H1 (cell line): ENCODE results near the gene NEMF. TPM values are rescaled to one million over a fixed set of nuclear protein-coding genes. Genes with fewer than 3 reads are reported as not detected.
A peak's percentile ranks its signal among the peaks of the same experiment; 100 is the strongest.

Experiments used
- CTCF ChIA-PET: fragments of 300-600 bp; sonication (Branson Sonifier 250); formaldehyde crosslinking; loops from one replicate; lab custom pipeline; 2021; ENCODE audit not compliant: partially characterized antibody; lab: Charles Lee
- POLR2A ChIA-PET: fragments of 300-600 bp; sonication (Branson Sonifier 250); formaldehyde crosslinking; loops from one replicate; lab custom pipeline; 2021; ENCODE audit warnings: inconsistent platforms; ENCODE audit not compliant: partially characterized antibody; lab: Charles Lee
- DNase-seq, 2 experiments: peaks; one replicate each; pipeline versions ENCODE4 v3.0.0 to v3.0.0-alpha.2; 2010 to 2022; ENCODE audit warnings: low spot score in 2 of 2, low read depth in 1 of 2, mixed read lengths in 1 of 2
- FAIRE-seq: peaks from 2 replicates; lab custom pipeline; 2011; peaks lifted over from hg19 to GRCh38; lab: Jason Lieb, UNC
- H2AFZ ChIP-seq: 2 replicates; pipeline ENCODE4 v1.8.1; 2012; ENCODE audit warnings: low read length, inconsistent platforms
- H2AK5ac ChIP-seq: 2 replicates; pipeline ENCODE4 v1.6.1; 2013; ENCODE audit warnings: low read depth, low read length
- H2BK120ac ChIP-seq: replicated peaks from 2 replicates; pipeline ENCODE3; 2013; ENCODE audit warnings: low read depth, low read length, inconsistent platforms
- H2BK12ac ChIP-seq: 2 replicates; pipeline ENCODE4 v1.6.1; 2013; ENCODE audit warnings: low read depth, low read length
- H2BK15ac ChIP-seq: 2 replicates; pipeline ENCODE4 v1.6.1; 2013; ENCODE audit warnings: low read length
- H2BK20ac ChIP-seq: 2 replicates; pipeline ENCODE4 v1.6.1; 2013; ENCODE audit warnings: low read length
- H2BK5ac ChIP-seq: 2 replicates; pipeline ENCODE4 v1.6.1; 2013; ENCODE audit warnings: low read depth, low read length
- H3K14ac ChIP-seq: 2 replicates; pipeline ENCODE4 v1.6.1; 2013; ENCODE audit warnings: inconsistent platforms; ENCODE audit not compliant: insufficient read length
- H3K18ac ChIP-seq: 2 replicates; pipeline ENCODE4 v1.6.1; 2013; ENCODE audit warnings: low read length; ENCODE audit errors: extremely low read depth
- H3K23ac ChIP-seq: 2 replicates; pipeline ENCODE4 v1.6.1; 2013; ENCODE audit warnings: inconsistent platforms; ENCODE audit not compliant: insufficient read length
- H3K23me2 ChIP-seq: 2 replicates; pipeline ENCODE4 v1.6.1; 2013; ENCODE audit warnings: low read depth, low read length
- H3K27ac ChIP-seq: 2 replicates; pipeline ENCODE4 v1.6.1; 2011; ENCODE audit warnings: low read depth, low read length, inconsistent platforms
- H3K27me3 ChIP-seq, 4 experiments: replicated peaks in 1 of 4; 1 replicate in 1 of 4; 2 replicates in 3 of 4; pipeline versions ENCODE4 v1.6.1 to v1.8.1; 2011 to 2013; ENCODE audit warnings: low read length in 3 of 4, mild to moderate bottlenecking in 3 of 4, inconsistent platforms in 2 of 4, mixed read lengths in 2 of 4, moderate library complexity in 1 of 4; ENCODE audit not compliant: control insufficient read depth in 3 of 4, insufficient read depth in 3 of 4; ENCODE audit errors: extremely low read depth in 1 of 4
- H3K36me3 ChIP-seq, 4 experiments: 2 replicates each; pipeline versions ENCODE4 v1.6.1 to v1.8.1; 2011 to 2013; ENCODE audit warnings: mild to moderate bottlenecking in 4 of 4, low read length in 3 of 4, moderate library complexity in 2 of 4, control low read depth in 1 of 4, inconsistent platforms in 1 of 4; ENCODE audit not compliant: insufficient read depth in 4 of 4, control insufficient read depth in 2 of 4
- H3K4ac ChIP-seq: replicated peaks from 2 replicates; pipeline ENCODE3; 2013; ENCODE audit warnings: low read length, low read depth, mixed read lengths, inconsistent platforms; ENCODE audit not compliant: insufficient read length
- H3K4me1 ChIP-seq, 4 experiments: replicated peaks in 1 of 4; 1 replicate in 1 of 4; 2 replicates in 3 of 4; pipeline versions ENCODE4 v1.6.1 to v1.8.1; 2011 to 2013; ENCODE audit warnings: low read length in 3 of 4, inconsistent platforms in 2 of 4, mixed read lengths in 1 of 4; ENCODE audit not compliant: insufficient read depth in 4 of 4, control insufficient read depth in 3 of 4
- H3K4me2 ChIP-seq, 2 experiments: 2 replicates each; pipeline versions ENCODE4 v1.6.1 to v1.8.1; 2011 to 2013; ENCODE audit warnings: low read depth in 2 of 2, low read length in 2 of 2, control low read depth in 1 of 2, inconsistent platforms in 1 of 2, mild to moderate bottlenecking in 1 of 2; ENCODE audit not compliant: insufficient read depth in 1 of 2
- H3K4me3 ChIP-seq, 4 experiments: fragments of 200-600, 300-600 bp in 1 of 4; sonication (generic), shearing (Covaris generic), sonication (Bioruptor Twin) in 1 of 4; 2 replicates each; pipeline versions ENCODE4 v1.5.1 to v1.8.1; 2011 to 2016; ENCODE audit warnings: low read length in 4 of 4, low read depth in 3 of 4, control low read depth in 2 of 4, inconsistent platforms in 2 of 4, mild to moderate bottlenecking in 2 of 4, mixed read lengths in 1 of 4, moderate library complexity in 1 of 4; ENCODE audit not compliant: insufficient read depth in 2 of 4; ENCODE audit errors: extremely low read depth in 1 of 4
- H3K56ac ChIP-seq: replicated peaks from 2 replicates; pipeline ENCODE3; 2013; ENCODE audit warnings: low read depth, mild to moderate bottlenecking, mixed read lengths, low read length, inconsistent platforms; ENCODE audit not compliant: insufficient read length
- H3K79me1 ChIP-seq: 2 replicates; pipeline ENCODE4 v1.6.1; 2013; ENCODE audit warnings: low read depth, low read length, control low read depth
- H3K79me2 ChIP-seq, 2 experiments: 2 replicates each; pipeline versions ENCODE4 v1.6.1 to v1.8.1; 2012 to 2013; ENCODE audit warnings: low read length in 2 of 2, mild to moderate bottlenecking in 2 of 2, inconsistent platforms in 1 of 2; ENCODE audit not compliant: insufficient read depth in 2 of 2, control insufficient read depth in 1 of 2
- H3K9ac ChIP-seq, 4 experiments: replicated peaks in 1 of 4; 1 replicate in 1 of 4; 2 replicates in 3 of 4; pipeline versions ENCODE4 v1.6.1 to v1.8.1; 2011 to 2013; ENCODE audit warnings: low read depth in 3 of 4, low read length in 3 of 4, control low read depth in 2 of 4, mild to moderate bottlenecking in 2 of 4, moderate library complexity in 2 of 4, inconsistent platforms in 1 of 4; ENCODE audit errors: extremely low read depth in 1 of 4
- H3K9me3 ChIP-seq, 2 experiments: 2 replicates each; pipeline versions ENCODE4 v1.6.1 to v1.8.1; 2012 to 2013; ENCODE audit warnings: mild to moderate bottlenecking in 2 of 2, moderate library complexity in 2 of 2, control low read depth in 1 of 2, inconsistent platforms in 1 of 2, low read depth in 1 of 2, low read length in 1 of 2, mixed read lengths in 1 of 2; ENCODE audit not compliant: insufficient read depth in 2 of 2
- H4K20me1 ChIP-seq, 2 experiments: replicated peaks in 1 of 2; 2 replicates each; pipeline versions ENCODE3 to v1.8.1; 2011 to 2013; ENCODE audit warnings: inconsistent platforms in 2 of 2, low read length in 2 of 2, mild to moderate bottlenecking in 1 of 2; ENCODE audit not compliant: insufficient read depth in 2 of 2, control insufficient read depth in 1 of 2
- H4K5ac ChIP-seq: 2 replicates; pipeline ENCODE4 v1.6.1; 2013; ENCODE audit warnings: low read length, low read depth, mixed read lengths, inconsistent platforms; ENCODE audit not compliant: insufficient read length
- H4K8ac ChIP-seq: 2 replicates; pipeline ENCODE4 v1.8.0; 2013; ENCODE audit warnings: mild to moderate bottlenecking, moderate library complexity, low read length, inconsistent platforms; ENCODE audit not compliant: insufficient read depth; ENCODE audit errors: extremely low read depth
- H4K91ac ChIP-seq: replicated peaks from 2 replicates; pipeline ENCODE3; 2013; ENCODE audit warnings: low read length, mixed read lengths, inconsistent platforms; ENCODE audit not compliant: insufficient read length
- EGR1 ChIP-seq: IDR thresholded peaks from 2 replicates; pipeline ENCODE4 v1.6.1; 2011; ENCODE audit warnings: low read depth, low read length, borderline replicate concordance
- KDM4A ChIP-seq: IDR thresholded peaks from one replicate; pipeline ENCODE4 v1.7.1; 2012; ENCODE audit warnings: low read depth, mild to moderate bottlenecking, moderate library complexity, low read length, inconsistent platforms; ENCODE audit not compliant: severe bottlenecking
- RBBP5 ChIP-seq: IDR thresholded peaks from 2 replicates; pipeline ENCODE4 v1.7.1; 2012; ENCODE audit warnings: low read depth, mild to moderate bottlenecking, inconsistent platforms, low read length, moderate library complexity, borderline replicate concordance
- RXRA ChIP-seq: IDR thresholded peaks from 2 replicates; pipeline ENCODE4 v1.6.1; 2011; ENCODE audit warnings: low read depth, mild to moderate bottlenecking, low read length, moderate library complexity; ENCODE audit not compliant: insufficient read depth
- SP1 ChIP-seq: IDR thresholded peaks from 2 replicates; pipeline ENCODE4 v1.6.1; 2011; ENCODE audit warnings: low read depth, low read length
- YY1 ChIP-seq: IDR thresholded peaks from 2 replicates; pipeline ENCODE4 v1.6.1; 2011; ENCODE audit warnings: low read depth, mild to moderate bottlenecking, low read length
- WGBS, 2 experiments: shearing (Covaris generic) in 1 of 2; methylation state at CpG; one replicate each; pipeline versions ENCODE4 v1.1.6 to v1.1.7; 2013 to 2015; ENCODE audit warnings: low lambda C conversion rate in 2 of 2, mixed read lengths in 2 of 2, inconsistent platforms in 1 of 2, low coverage in 1 of 2, missing lambda C conversion rate in 1 of 2; ENCODE audit not compliant: insufficient replicate concordance in 2 of 2, insufficient coverage in 1 of 2, insufficient read length in 1 of 2; ENCODE audit errors: extremely low coverage in 1 of 2, missing lambda C conversion rate in 1 of 2; 5-methylcytosine and 5-hydroxymethylcytosine counted together
- polyA plus RNA-seq, 7 experiments: library from polyadenylated mRNA; depleted of rRNA in 3 of 7; stranded (reverse) in 5 of 7; unstranded in 2 of 7; fragments of >200 nt in 5 of 7; fragments of 200-250 nt in 2 of 7; gene quantifications; 1 replicate in 5 of 7; 2 replicates in 1 of 7; 4 replicates in 1 of 7; pipeline versions ENCODE4 v1.2.1 to v1.2.3, GENCODE V29; 2011 to 2013; ENCODE audit warnings: missing spikeins in 2 of 7, mixed read lengths in 2 of 7
- total RNA-seq: library from RNA; stranded (reverse); fragmentation: NEBNext Ultra II Directional; extraction: Animal tissue kit (Norgen Biotek cat#: 25700); gene quantifications from 2 replicates; pipeline ENCODE4 v1.2.1, GENCODE V29; 2021

The NEMF gene
- total and polyA plus RNA-seq, 2 of the 8 experiments (the other 6 are each of a cell fraction or from before 2014, with no cell fraction given): 8.3 to 45.5 TPM

- no peak overlapping the region for H3K14ac ChIP-seq
- H3K4me3 ChIP-seq: peak overlapping the region; percentile 82 to 93 (median 84)
- H3K23me2 ChIP-seq: peaks cover 3% of the 10 kb centered on the region; the same call in 1 of the 2 replicates
- peak overlapping the region; percentile 93 to 98 (median 96) for H3K9ac ChIP-seq
- H4K5ac ChIP-seq: peak overlapping the region; percentile 97
- H2BK120ac ChIP-seq: no peak overlapping the region
- H3K23ac ChIP-seq: no peak overlapping the region
- no peak for FAIRE-seq
- H2BK20ac ChIP-seq: no peak overlapping the region
- peak overlapping the region; percentile 34 for H4K91ac ChIP-seq
- H2BK5ac ChIP-seq: peak overlapping the region; percentile 8; the same call in 1 of the 2 replicates
- H3K9me3 ChIP-seq: no peaks in the 10 kb centered on the region
- no peak for DNase-seq
- 3% methylated on average over 67 of the region's 85 CpGs; no CpG with 5 or more reads in 1 of the 2 experiments for WGBS, 2 experiments
- H2BK15ac ChIP-seq: no peak overlapping the region
- H3K4me1 ChIP-seq: no peaks in the 10 kb centered on the region; a peak in 2 of 7 replicates
- H2BK12ac ChIP-seq: no peak overlapping the region
- H4K20me1 ChIP-seq: peaks cover 8 to 14% of the 10 kb centered on the region in 2 experiments
- no peak overlapping the region for H3K4ac ChIP-seq
- H3K79me2 ChIP-seq: peaks cover 8 to 49% of the 10 kb centered on the region in 2 experiments
- no peaks in the 10 kb centered on the region for H3K27me3 ChIP-seq
- H3K18ac ChIP-seq: 0 out of 2 replicates have a peak overlapping the region, but pooled peaks have one; percentile 19
- H3K4me2 ChIP-seq: peak overlapping the region; percentile 83 to 89
- POLR2A ChIA-PET: interaction anchor here (0.6 to 2.6 kb wide), 12 partner anchors 9 to 255 kb away, joined by 3 to 22 read pairs (median 4); partner anchors contain the start of genes NEMF and VCPKMT
- peak overlapping the region; percentile 88 for H3K27ac ChIP-seq
- peaks cover 0 to 17% (median 0%) of the 10 kb centered on the region in 4 experiments; a peak in 1 of 8 replicates for H3K36me3 ChIP-seq
- peak; percentile 43; the same call in 1 of the 2 replicates for TF ChIP-seq EGR1
- TF ChIP-seq KDM4A: peak; percentile 38
- TF ChIP-seq SP1: no peak
- TF ChIP-seq YY1: 0 out of 2 replicates have a peak, but pooled peaks have one; percentile 33
- no peak for TF ChIP-seq RXRA
- peak; percentile 82 for TF ChIP-seq RBBP5
- no peak overlapping the region for H2AFZ ChIP-seq
- CTCF ChIA-PET: interaction anchor here (0.8 to 1.9 kb wide), 4 partner anchors 8 to 31 kb away, joined by 3 to 7 read pairs (median 4); no protein-coding TSS in a partner anchor
- H4K8ac ChIP-seq: peak overlapping the region; percentile 99
- no peak overlapping the region for H2AK5ac ChIP-seq
- H3K79me1 ChIP-seq: no peaks in the 10 kb centered on the region
- peak overlapping the region; percentile 86 for H3K56ac ChIP-seq
Measured at GRCh38 chr14:49893309-49894213, 41.0 kb upstream of the NEMF start.
